ENCODE results near the gene COMMD8. TPM values are rescaled to one million over a fixed set of nuclear protein-coding genes. Genes with fewer than 3 reads are reported as not detected.
A peak's percentile ranks its signal among the peaks of the same experiment; 100 is the strongest.

Gene COMMD8
- total RNA-seq, 1 experiment from 2014 or later, result 19.9 TPM

- Histone ChIP-seq H3K4me1 (ENCODE audit: control insufficient read depth in 1 of 2, insufficient read depth in 2 of 2, low read length in 2 of 2) (peaks cover 0 to 7% of the 10 kb centered on the region in 2 experiments; a peak in 2 of 4 replicates), H3K36me3 (ENCODE audit: control insufficient read depth in 1 of 2, insufficient read depth in 2 of 2, low read length in 2 of 2) (no peaks in the 10 kb centered on the region), H4K20me1 (ENCODE audit: insufficient read depth) (no peaks in the 10 kb centered on the region), H3K9me3 (ENCODE audit: control insufficient read depth in 1 of 2, insufficient read depth in 1 of 2, low read depth in 1 of 2, low read length in 2 of 2) (no peaks in the 10 kb centered on the region), H3K79me2 (ENCODE audit: insufficient read depth, low read length) (no peaks in the 10 kb centered on the region), H3K4me2 (ENCODE audit: low read length) (no peak overlapping the region), H2AFZ (ENCODE audit: low read depth, low read length, poor library complexity, severe bottlenecking) (no peak overlapping the region), H3K27ac (ENCODE audit: low read depth, low read length) (no peak overlapping the region), H3K4me3 (replicated peaks in 1 of 2; ENCODE audit: low read depth in 1 of 2, low read length in 2 of 2) (no peak overlapping the region), H3K9ac (ENCODE audit: low read length) (no peak overlapping the region), H3K27me3 (ENCODE audit: insufficient read depth, low read length) (no peaks in the 10 kb centered on the region), H3K9me2 (ENCODE audit: insufficient read depth) (no peaks in the 10 kb centered on the region)
- intact Hi-C loops (cut with micrococcal nuclease), result no loop called here
- RAD21 ChIA-PET (ENCODE audit: low non-redundant PET in 1 of 2, low total read pairs in 2 of 2, uncharacterized antibody in 2 of 2, unreplicated experiment in 2 of 2), result no interaction called here
- POLR2A ChIA-PET, result no interaction called here
- DNase-seq (ENCODE audit: low read depth, low spot score) (peak; percentile 36), ATAC-seq (peak; percentile 99)
- CTCF ChIA-PET, result interaction anchor here (1.0 kb wide), 1 partner anchor 9 kb away, joined by 3 read pairs; no protein-coding TSS in a partner anchor
- TF ChIP-seq EGR1 (IDR thresholded peaks at IDR 0.05; ENCODE audit: low read depth) (no peak), CTCF (IDR thresholded peaks at IDR 0.05 in 2 of 3, conservative IDR thresholded peaks at IDR 0.05 in 1 of 3; ENCODE audit: borderline replicate concordance in 1 of 3, insufficient read depth in 1 of 3, low read depth in 2 of 3, low read length in 2 of 3) (peak in 2 of 3 experiments; percentile 59 to 69; a peak in 4 of 6 replicates), ZFX (IDR thresholded peaks at IDR 0.05) (no peak), RAD21 (IDR thresholded peaks at IDR 0.05; ENCODE audit: low read depth) (peak; percentile 38; the same call in 1 of the 2 replicates)
- BruUV-seq (replicated peaks), result no TSS peak
Observed at GRCh38 chr4:47490550-47490949, 27.0 kb upstream of the COMMD8 start.

GRCh38 chr4:47488706-47489105, 25.2 kb upstream of the COMMD8 start:
- ChIA-PET RAD21 (ENCODE audit: low non-redundant PET in 1 of 2, low total read pairs in 2 of 2, uncharacterized antibody in 2 of 2, unreplicated experiment in 2 of 2) (no interaction called here), POLR2A (interaction anchor here (1.2 kb wide), 1 partner anchor 25 kb away, joined by 3 read pairs; the partner anchor contains the start of gene COMMD8), CTCF (no interaction called here)
- Histone ChIP-seq H3K9me3 (ENCODE audit: control insufficient read depth in 1 of 2, insufficient read depth in 1 of 2, low read depth in 1 of 2, low read length in 2 of 2) (no peaks in the 10 kb centered on the region), H2AFZ (ENCODE audit: low read depth, low read length, poor library complexity, severe bottlenecking) (no peak overlapping the region), H3K36me3 (ENCODE audit: control insufficient read depth in 1 of 2, insufficient read depth in 2 of 2, low read length in 2 of 2) (no peaks in the 10 kb centered on the region), H4K20me1 (ENCODE audit: insufficient read depth) (no peaks in the 10 kb centered on the region), H3K79me2 (ENCODE audit: insufficient read depth, low read length) (no peaks in the 10 kb centered on the region), H3K4me1 (ENCODE audit: control insufficient read depth in 1 of 2, insufficient read depth in 2 of 2, low read length in 2 of 2) (peaks cover 0 to 19% of the 10 kb centered on the region in 2 experiments; a peak in 3 of 4 replicates), H3K9ac (ENCODE audit: low read length) (no peak overlapping the region), H3K9me2 (ENCODE audit: insufficient read depth) (no peaks in the 10 kb centered on the region), H3K4me3 (replicated peaks in 1 of 2; ENCODE audit: low read depth in 1 of 2, low read length in 2 of 2) (no peak overlapping the region), H3K27me3 (ENCODE audit: insufficient read depth, low read length) (no peaks in the 10 kb centered on the region), H3K27ac (ENCODE audit: low read depth, low read length) (no peak overlapping the region), H3K4me2 (ENCODE audit: low read length) (no peak overlapping the region)
- BruUV-seq (replicated peaks), result no TSS peak
- DNase-seq (ENCODE audit: low read depth, low spot score), result no peak
- no peak for ATAC-seq
- intact Hi-C loops (cut with micrococcal nuclease), result no loop called here
- TF ChIP-seq EZH2 (IDR thresholded peaks at IDR 0.05) (no peak), SIN3A (IDR thresholded peaks at IDR 0.05; ENCODE audit: low read depth) (no peak), POLR2AphosphoS5 (IDR thresholded peaks at IDR 0.05; ENCODE audit: low read depth, low read length) (no peak), CEBPB (IDR thresholded peaks at IDR 0.05; ENCODE audit: low read depth) (no peak), ATF3 (IDR thresholded peaks at IDR 0.05) (no peak), CBX3 (IDR thresholded peaks at IDR 0.05; ENCODE audit: low read depth) (no peak), SRF (IDR thresholded peaks at IDR 0.05; ENCODE audit: low read depth) (no peak), ELF1 (IDR thresholded peaks at IDR 0.05; ENCODE audit: borderline replicate concordance, low read depth) (no peak), ZFX (IDR thresholded peaks at IDR 0.05) (no peak), YY1 (IDR thresholded peaks at IDR 0.05; ENCODE audit: extremely low read depth, insufficient replicate concordance, low read depth, low read length) (no peak), EGR1 (IDR thresholded peaks at IDR 0.05; ENCODE audit: low read depth) (no peak), MAX (IDR thresholded peaks at IDR 0.05) (no peak), POLR2A (IDR thresholded peaks at IDR 0.05; ENCODE audit: borderline replicate concordance, extremely low read depth, insufficient read depth, insufficient read length) (no peak), SP1 (IDR thresholded peaks at IDR 0.05; ENCODE audit: low read depth) (no peak), TCF7L2 (IDR thresholded peaks at IDR 0.05; ENCODE audit: borderline replicate concordance, extremely low read depth, insufficient read depth, insufficient read length) (no peak), ZNF274 (IDR thresholded peaks at IDR 0.05; ENCODE audit: low read depth, low read length) (no peak)

Data from HCT116 (cell line).